Caco-2 (cell line): Measurements from ENCODE around the gene ABCA1. TPM values are rescaled to one million over a fixed set of nuclear protein-coding genes. Genes with fewer than 3 reads are reported as not detected.

Experiments
- BruUV-seq: library from RNA; stranded (reverse); fragments of 400-500 nt; replicated peaks from 2 replicates; lab custom pipeline; 2021; lab: Mats Ljungman, UMichigan
- CTCF ChIA-PET: fragments of 300-600 bp; sonication (Branson Sonifier 250); formaldehyde crosslinking; loops from one replicate; lab custom pipeline; 2022; ENCODE audit warnings: antibody characterized with exemption; lab: Charles Lee
- POLR2A ChIA-PET: fragments of 300-600 bp; sonication (Branson Sonifier 250); formaldehyde crosslinking; loops from one replicate; lab custom pipeline; 2022; ENCODE audit warnings: antibody characterized with exemption; lab: Charles Lee
- DNase-seq, 2 experiments: peaks; one replicate each; pipeline versions ENCODE4 v3.0.0 to v3.0.0-alpha.2; 2020 to 2022
- H3K27me3 ChIP-seq: replicated peaks from 2 replicates; pipeline ENCODE4 v1.6.0; 2011; ENCODE audit warnings: low read length; ENCODE audit not compliant: control insufficient read depth, insufficient read depth
- H3K36me3 ChIP-seq: 2 replicates; pipeline ENCODE4 v1.5.1; 2011; ENCODE audit warnings: low read length; ENCODE audit not compliant: control insufficient read depth, insufficient read depth
- H3K4me1 ChIP-seq: fragments of 250-450 bp; sonication (Bioruptor Pico); 2 replicates; pipeline ENCODE4 v1.5.1; 2020; ENCODE audit warnings: mild to moderate bottlenecking
- H3K4me3 ChIP-seq: 2 replicates; pipeline ENCODE4 v1.5.1; 2011; ENCODE audit warnings: low read depth, mild to moderate bottlenecking, control low read depth, low read length
- H3K9me3 ChIP-seq: fragments of 250-450 bp; sonication (Bioruptor Pico); 2 replicates; pipeline ENCODE4 v1.5.1; 2020; ENCODE audit warnings: mild to moderate bottlenecking, moderate library complexity
- H3K27ac Mint-ChIP-seq: one replicate; pipeline ENCODE4 v1.8.0; 2022; ENCODE audit warnings: mixed read lengths; ENCODE audit not compliant: unreplicated experiment
- H3K27me3 Mint-ChIP-seq: one replicate; pipeline ENCODE4 v1.8.0; 2022; ENCODE audit warnings: mixed read lengths; ENCODE audit not compliant: insufficient read depth, unreplicated experiment
- H3K36me3 Mint-ChIP-seq: one replicate; pipeline ENCODE4 v1.8.0; 2022; ENCODE audit warnings: mild to moderate bottlenecking, mixed read lengths; ENCODE audit not compliant: insufficient read depth, unreplicated experiment
- H3K4me1 Mint-ChIP-seq: one replicate; pipeline ENCODE4 v1.8.0; 2022; ENCODE audit warnings: low read depth, mixed read lengths; ENCODE audit not compliant: unreplicated experiment
- H3K4me3 Mint-ChIP-seq: one replicate; pipeline ENCODE4 v1.8.0; 2022; ENCODE audit warnings: mild to moderate bottlenecking, moderate library complexity, mixed read lengths; ENCODE audit not compliant: unreplicated experiment
- H3K9me3 Mint-ChIP-seq: one replicate; pipeline ENCODE4 v1.8.0; 2022; ENCODE audit warnings: mixed read lengths; ENCODE audit not compliant: unreplicated experiment
- CTCF ChIP-seq, 2 experiments: fragments of 200-600 bp in 1 of 2; IDR thresholded peaks; 1 replicate in 1 of 2; 2 replicates in 1 of 2; pipeline versions ENCODE4 v1.5.1 to v1.8.0; 2011 to 2022; ENCODE audit warnings: antibody characterized with exemption in 1 of 2, control low read depth in 1 of 2, inconsistent platforms in 1 of 2, low read depth in 1 of 2, low read length in 1 of 2, mild to moderate bottlenecking in 1 of 2, moderate library complexity in 1 of 2; ENCODE audit not compliant: insufficient read depth in 1 of 2, severe bottlenecking in 1 of 2, unreplicated experiment in 1 of 2
- intact Hi-C: fragments of 100-400 bp; cut with micrococcal nuclease; formaldehyde crosslinking; loops from one replicate; pipeline ENCODE4 v1.10.0; 2022; ENCODE audit not compliant: unreplicated experiment
- total RNA-seq: library from RNA; stranded (reverse); gene quantifications from 2 replicates; pipeline ENCODE4 v1.2.3, GENCODE V29; 2022

ABCA1 gene
- total RNA-seq, 1 experiment from 2014 or later, result 14.0 TPM

DNA sequence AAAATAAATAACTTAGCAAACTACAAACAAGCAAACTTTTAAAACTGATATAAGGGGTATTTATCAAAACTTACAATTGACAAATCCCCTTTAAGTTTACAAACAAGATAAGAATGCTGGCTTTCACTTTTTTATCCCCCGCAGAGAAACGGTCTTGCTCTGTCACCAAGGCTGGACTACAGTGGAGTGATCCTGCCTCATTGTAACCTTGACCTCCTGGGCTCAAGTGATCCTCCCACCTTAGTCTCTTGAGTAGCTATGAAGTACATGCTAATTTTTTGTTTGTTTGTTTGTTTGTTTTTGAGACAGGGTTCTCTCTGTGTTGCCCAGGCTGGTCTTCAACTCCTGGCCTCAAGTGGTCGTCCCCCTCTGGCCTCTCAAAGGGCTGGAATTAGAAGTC, 189.5 kb downstream of the ABCA1 start:
- no peaks in the 10 kb centered on the region for H3K27me3 ChIP-seq
- no peak overlapping the region for H3K27ac Mint-ChIP-seq
- no peak for TF ChIP-seq CTCF (IDR thresholded peaks at IDR 0.05; ENCODE audit: insufficient read depth in 1 of 2, low read depth in 1 of 2, low read length in 1 of 2, severe bottlenecking in 1 of 2, unreplicated experiment in 1 of 2)
- 0 out of 2 replicates have a peak, but pooled peaks cover 8% of the 10 kb centered on the region for H3K9me3 ChIP-seq
- DNase-seq, result no peak
- H3K4me1 Mint-ChIP-seq, result peaks cover 8% of the 10 kb centered on the region
- no peak overlapping the region for H3K4me3 ChIP-seq
- H3K27me3 Mint-ChIP-seq, result no peaks in the 10 kb centered on the region
- no peak overlapping the region for H3K4me3 Mint-ChIP-seq
- ChIA-PET POLR2A (no interaction called here), CTCF (no interaction called here)
- no TSS peak for BruUV-seq
- H3K36me3 Mint-ChIP-seq, result no peaks in the 10 kb centered on the region
- H3K4me1 ChIP-seq, result peaks cover 9% of the 10 kb centered on the region; the same call in 1 of the 2 replicates
- no peaks in the 10 kb centered on the region for H3K36me3 ChIP-seq
- H3K9me3 Mint-ChIP-seq, result no peaks in the 10 kb centered on the region
- intact Hi-C loops, result no loop called here

Other genes with a start within 250 kb of the ABCA1 start
- not detected in 2 replicates for gene OR13D1, start 233.6 kb downstream of the ABCA1 start, total RNA-seq
- gene NIPSNAP3A, start 180.5 kb downstream of the ABCA1 start, total RNA-seq, result 15.8 and 19.0 TPM in 2 replicates
- 1.7 and 2.0 TPM in 2 replicates for gene NIPSNAP3B, start 164.0 kb downstream of the ABCA1 start, total RNA-seq